Measurements from ENCODE around the gene CTSA. TPM values are rescaled to one million over a fixed set of nuclear protein-coding genes. Genes with fewer than 3 reads are reported as not detected.

The CTSA gene
- total and polyA plus RNA-seq, 2 experiments from 2014 or later = 176 to 321 TPM

- H3K9ac ChIP-seq = peak overlapping the region; percentile 69
- H3K9me3 ChIP-seq (ENCODE audit: low read depth) = no peaks in the 10 kb centered on the region
- peak overlapping the region; percentile 89 for H2AFZ ChIP-seq
- H3K27me3 ChIP-seq (replicated peaks; ENCODE audit: insufficient read depth) = no peaks in the 10 kb centered on the region
- peaks cover 3% of the 10 kb centered on the region; the same call in 1 of the 2 replicates for H3F3A ChIP-seq (ENCODE audit: insufficient read depth)
- in situ Hi-C loops (cut with MboI) = no loop called here
- H3K27ac ChIP-seq = no peak overlapping the region
- peaks cover 9% of the 10 kb centered on the region for H3K4me1 ChIP-seq (ENCODE audit: insufficient read depth)
- no peaks in the 10 kb centered on the region for H3K79me2 ChIP-seq (ENCODE audit: insufficient read depth)
- TF ChIP-seq EZH2 (IDR thresholded peaks at IDR 0.05; ENCODE audit: insufficient read depth, poor library complexity, severe bottlenecking) = no peak
- no peak for TF ChIP-seq EZH2phosphoT487 (IDR thresholded peaks at IDR 0.05; ENCODE audit: insufficient read depth, low read depth)
- H3K9me2 ChIP-seq (ENCODE audit: insufficient read depth) = no peaks in the 10 kb centered on the region
- no peaks in the 10 kb centered on the region for H4K20me1 ChIP-seq (ENCODE audit: insufficient read depth)
- DNase-seq = no peak
- H3K4me2 ChIP-seq (ENCODE audit: unreplicated experiment) = peak overlapping the region; percentile 80
- WGBS, 2 experiments (ENCODE audit: low coverage in 1 of 2, low lambda C conversion rate in 2 of 2, missing lambda C conversion rate in 2 of 2) = 6 to 18% methylated on average over 4 of the region's 4 CpGs
- peak overlapping the region; percentile 68 for H3K4me3 ChIP-seq
- H3K36me3 ChIP-seq (ENCODE audit: low read depth) = no peaks in the 10 kb centered on the region
Observed at GRCh38 chr20:45912344-45912682, 21.2 kb downstream of the CTSA start.

- in situ Hi-C loops (cut with MboI) = no loop called here
- Histone ChIP-seq H4K20me1 (ENCODE audit: insufficient read depth) (no peaks in the 10 kb centered on the region), H3K4me2 (ENCODE audit: unreplicated experiment) (no peak overlapping the region), H3K79me2 (ENCODE audit: insufficient read depth) (no peaks in the 10 kb centered on the region), H3K27me3 (replicated peaks; ENCODE audit: insufficient read depth) (no peaks in the 10 kb centered on the region), H3K36me3 (ENCODE audit: low read depth) (no peaks in the 10 kb centered on the region), H3F3A (ENCODE audit: insufficient read depth) (peaks cover 5% of the 10 kb centered on the region; the same call in 1 of the 2 replicates), H3K9ac (no peak overlapping the region), H3K4me1 (ENCODE audit: insufficient read depth) (peaks cover 15% of the 10 kb centered on the region), H3K9me3 (ENCODE audit: low read depth) (no peaks in the 10 kb centered on the region), H3K4me3 (no peak overlapping the region), H3K9me2 (ENCODE audit: insufficient read depth) (no peaks in the 10 kb centered on the region), H3K27ac (no peak overlapping the region), H2AFZ (no peak overlapping the region)
- 46 to 54% methylated on average over 5 of the region's 5 CpGs for WGBS, 2 experiments (ENCODE audit: low coverage in 1 of 2, low lambda C conversion rate in 2 of 2, missing lambda C conversion rate in 2 of 2)
- DNase-seq = peak; percentile 54
- TF ChIP-seq EZH2 (IDR thresholded peaks at IDR 0.05; ENCODE audit: insufficient read depth, poor library complexity, severe bottlenecking) (no peak), EZH2phosphoT487 (IDR thresholded peaks at IDR 0.05; ENCODE audit: insufficient read depth, low read depth) (no peak)
Observed at GRCh38 chr20:45913116-45913515, 22.0 kb downstream of the CTSA start.

- TF ChIP-seq EZH2 (IDR thresholded peaks at IDR 0.05; ENCODE audit: insufficient read depth, poor library complexity, severe bottlenecking) (no peak), EZH2phosphoT487 (IDR thresholded peaks at IDR 0.05; ENCODE audit: insufficient read depth, low read depth) (no peak)
- in situ Hi-C loops (cut with MboI) = no loop called here
- 12 to 15% methylated on average over 5 of the region's 5 CpGs for whole genome bisulfite sequencing, 2 experiments (ENCODE audit: low coverage in 1 of 2, low lambda C conversion rate in 2 of 2, missing lambda C conversion rate in 2 of 2)
- H3K9me3 ChIP-seq (ENCODE audit: low read depth) = no peaks in the 10 kb centered on the region
- H3K4me3 ChIP-seq = no peak overlapping the region
- peak; percentile 64 for DNase-seq
- no peak overlapping the region for H3K9ac ChIP-seq
- H4K20me1 ChIP-seq (ENCODE audit: insufficient read depth) = no peaks in the 10 kb centered on the region
- no peak overlapping the region for H3K27ac ChIP-seq
- H2AFZ ChIP-seq = no peak overlapping the region
- H3K4me1 ChIP-seq (ENCODE audit: insufficient read depth) = peaks cover 6% of the 10 kb centered on the region
- H3K4me2 ChIP-seq (ENCODE audit: unreplicated experiment) = no peak overlapping the region
- peaks cover 5% of the 10 kb centered on the region; the same call in 1 of the 2 replicates for H3F3A ChIP-seq (ENCODE audit: insufficient read depth)
- H3K27me3 ChIP-seq (replicated peaks; ENCODE audit: insufficient read depth) = no peaks in the 10 kb centered on the region
- H3K9me2 ChIP-seq (ENCODE audit: insufficient read depth) = no peaks in the 10 kb centered on the region
- H3K79me2 ChIP-seq (ENCODE audit: insufficient read depth) = no peaks in the 10 kb centered on the region
- H3K36me3 ChIP-seq (ENCODE audit: low read depth) = no peaks in the 10 kb centered on the region
Observed at GRCh38 chr20:45917790-45918141, 26.6 kb downstream of the CTSA start.

GRCh38 chr20:45918182-45918737 lies 27.1 kb downstream of the CTSA start:
- no peaks in the 10 kb centered on the region for H3K27me3 ChIP-seq (replicated peaks; ENCODE audit: insufficient read depth)
- H3K4me1 ChIP-seq (ENCODE audit: insufficient read depth) = peaks cover 6% of the 10 kb centered on the region
- no peak overlapping the region for H3K9ac ChIP-seq
- no peaks in the 10 kb centered on the region for H3K9me3 ChIP-seq (ENCODE audit: low read depth)
- no peak for DNase-seq
- H3K27ac ChIP-seq = no peak overlapping the region
- no peak overlapping the region for H3K4me2 ChIP-seq (ENCODE audit: unreplicated experiment)
- H3K79me2 ChIP-seq (ENCODE audit: insufficient read depth) = no peaks in the 10 kb centered on the region
- WGBS, 2 experiments (ENCODE audit: low coverage in 1 of 2, low lambda C conversion rate in 2 of 2, missing lambda C conversion rate in 2 of 2) = 47 to 55% methylated on average over 4 to 5 of the region's 5 CpGs
- H2AFZ ChIP-seq = peak overlapping the region; percentile 35
- TF ChIP-seq EZH2phosphoT487 (IDR thresholded peaks at IDR 0.05; ENCODE audit: insufficient read depth, low read depth) (no peak), EZH2 (IDR thresholded peaks at IDR 0.05; ENCODE audit: insufficient read depth, poor library complexity, severe bottlenecking) (no peak)
- no peaks in the 10 kb centered on the region for H3K36me3 ChIP-seq (ENCODE audit: low read depth)
- H3K4me3 ChIP-seq = no peak overlapping the region
- H4K20me1 ChIP-seq (ENCODE audit: insufficient read depth) = no peaks in the 10 kb centered on the region
- H3K9me2 ChIP-seq (ENCODE audit: insufficient read depth) = no peaks in the 10 kb centered on the region
- in situ Hi-C loops (cut with MboI) = no loop called here
- peaks cover 5% of the 10 kb centered on the region; the same call in 1 of the 2 replicates for H3F3A ChIP-seq (ENCODE audit: insufficient read depth)

Measured in GM23248 (cell line).